ENCODE measurements around the gene HACE1.
A peak's percentile ranks its signal among the peaks of the same experiment; 100 is the strongest.
"Not testable (repeated sequence)": the region's sequence is repeated elsewhere in the genome, so short reads cannot be mapped to it uniquely, and the experiment has no call there.

HACE1 gene

GRCh38 chr6:104766595-104766994, 93.1 kb downstream of the HACE1 start:
- DNase-seq (ENCODE audit: low read depth) = no peak
- H3K4me3 ChIP-seq (ENCODE audit: low read length) = no peak overlapping the region
- TF ChIP-seq, protein P1, sequence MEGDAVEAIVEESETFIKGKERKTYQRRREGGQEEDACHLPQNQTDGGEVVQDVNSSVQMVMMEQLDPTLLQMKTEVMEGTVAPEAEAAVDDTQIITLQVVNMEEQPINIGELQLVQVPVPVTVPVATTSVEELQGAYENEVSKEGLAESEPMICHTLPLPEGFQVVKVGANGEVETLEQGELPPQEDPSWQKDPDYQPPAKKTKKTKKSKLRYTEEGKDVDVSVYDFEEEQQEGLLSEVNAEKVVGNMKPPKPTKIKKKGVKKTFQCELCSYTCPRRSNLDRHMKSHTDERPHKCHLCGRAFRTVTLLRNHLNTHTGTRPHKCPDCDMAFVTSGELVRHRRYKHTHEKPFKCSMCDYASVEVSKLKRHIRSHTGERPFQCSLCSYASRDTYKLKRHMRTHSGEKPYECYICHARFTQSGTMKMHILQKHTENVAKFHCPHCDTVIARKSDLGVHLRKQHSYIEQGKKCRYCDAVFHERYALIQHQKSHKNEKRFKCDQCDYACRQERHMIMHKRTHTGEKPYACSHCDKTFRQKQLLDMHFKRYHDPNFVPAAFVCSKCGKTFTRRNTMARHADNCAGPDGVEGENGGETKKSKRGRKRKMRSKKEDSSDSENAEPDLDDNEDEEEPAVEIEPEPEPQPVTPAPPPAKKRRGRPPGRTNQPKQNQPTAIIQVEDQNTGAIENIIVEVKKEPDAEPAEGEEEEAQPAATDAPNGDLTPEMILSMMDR (conservative IDR thresholded peaks at IDR 0.05; ENCODE audit: low read depth, low read length) = no peak

- TF ChIP-seq, protein P1 (conservative IDR thresholded peaks at IDR 0.05; ENCODE audit: low read depth, low read length) = no peak
- no peak for DNase-seq (ENCODE audit: low read depth)
- H3K4me3 ChIP-seq (ENCODE audit: low read length) = no peak overlapping the region
Observed at GRCh38 chr6:104754788-104755409, 104.8 kb downstream of the HACE1 start.

DNA sequence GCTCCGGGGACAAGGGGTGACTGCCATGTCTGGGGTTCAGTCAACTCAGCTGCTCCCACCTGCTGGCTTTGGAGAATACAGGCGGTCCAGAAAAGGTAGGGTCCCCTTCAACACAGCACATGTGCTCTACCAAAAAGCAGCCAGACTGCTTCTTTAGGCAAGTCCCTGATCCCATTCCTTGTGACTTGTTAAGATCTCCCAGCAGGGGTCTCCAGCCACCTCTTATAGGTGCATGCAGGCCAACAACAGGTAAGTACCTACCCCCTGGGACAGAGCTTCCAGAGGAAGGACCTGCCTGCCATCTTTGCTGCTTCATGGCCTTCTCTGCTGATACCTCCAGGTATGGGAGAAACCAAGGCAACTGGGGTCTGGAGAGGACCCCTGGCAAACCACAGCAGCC, 106.5 kb downstream of the HACE1 start:
- DNase-seq (ENCODE audit: low read depth) = no peak
- TF ChIP-seq, protein P1 (conservative IDR thresholded peaks at IDR 0.05; ENCODE audit: low read depth, low read length) = no peak

DNA sequence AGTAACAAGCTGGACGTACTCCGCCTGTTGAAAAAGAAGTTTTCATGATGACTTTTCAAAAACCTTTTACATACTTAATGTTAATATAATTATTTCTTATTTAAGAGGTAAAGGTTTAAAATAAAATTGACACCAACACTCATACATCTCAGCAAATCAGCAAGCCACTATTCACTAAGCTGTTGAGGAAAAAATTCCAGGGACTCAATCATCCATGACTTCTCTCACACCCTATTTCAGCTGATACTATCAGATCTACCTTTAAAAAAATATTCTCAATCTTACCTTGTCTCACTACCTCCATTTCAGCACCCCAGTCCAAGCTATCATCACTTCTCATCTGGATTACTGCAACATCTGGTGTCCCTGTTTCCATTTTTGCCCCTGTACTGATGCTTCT, 109.3 kb downstream of the HACE1 start:
- TF ChIP-seq, protein P1 (conservative IDR thresholded peaks at IDR 0.05; ENCODE audit: low read depth, low read length) = no peak
- no peak overlapping the region for H3K4me3 ChIP-seq (ENCODE audit: low read length)
- peak; percentile 7 for DNase-seq (ENCODE audit: low read depth)

More for the DNA sequence above, 106.5 kb downstream of the HACE1 start:
- no peak overlapping the region for H3K4me3 ChIP-seq (ENCODE audit: low read length)

DNA sequence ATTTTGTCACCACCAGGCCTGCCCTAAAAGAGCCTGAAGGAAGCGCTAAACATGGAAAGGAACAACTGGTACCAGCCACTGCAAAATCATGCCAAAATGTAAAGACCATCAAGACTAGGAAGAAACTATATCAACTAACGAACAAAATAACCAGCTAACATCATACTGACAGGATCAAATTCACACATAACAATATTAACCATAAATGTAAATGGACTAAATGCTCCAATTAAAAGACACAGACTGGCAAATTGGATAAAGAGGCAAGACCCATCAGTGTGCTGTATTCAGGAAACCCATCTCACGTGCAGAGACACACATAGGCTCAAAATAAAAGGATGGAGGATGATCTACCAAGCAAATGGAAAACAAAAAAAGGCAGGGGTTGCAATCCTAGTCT, 120.6 kb downstream of the HACE1 start:
- not testable (repeated sequence) for DNase-seq (ENCODE audit: low read depth); H3K4me3 ChIP-seq (ENCODE audit: low read length)

DNA sequence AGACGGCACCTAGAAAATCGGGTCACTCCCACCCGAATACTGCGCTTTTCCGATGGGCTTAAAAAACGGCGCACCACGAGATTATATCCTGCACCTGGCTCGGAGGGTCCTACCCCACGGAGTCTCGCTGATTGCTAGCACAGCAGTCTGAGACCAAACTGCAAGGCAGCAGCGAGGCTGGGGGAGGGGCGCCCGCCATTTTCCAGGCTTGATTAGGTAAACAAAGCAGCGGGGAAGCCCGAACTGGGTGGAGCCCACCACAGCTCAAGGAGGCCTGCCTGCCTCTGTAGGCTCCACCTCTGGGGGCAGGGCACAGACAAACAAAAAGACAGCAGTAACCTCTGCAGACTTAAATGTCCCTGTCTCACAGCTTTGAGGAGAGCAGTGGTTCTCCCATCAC, 122.2 kb downstream of the HACE1 start:
- DNase-seq (ENCODE audit: low read depth) = not testable (repeated sequence)

GRCh38 chr6:104736545-104736944, 123.2 kb downstream of the HACE1 start:
- TF ChIP-seq, protein P1 (conservative IDR thresholded peaks at IDR 0.05; ENCODE audit: low read depth, low read length) = no peak
- no peak overlapping the region for H3K4me3 ChIP-seq (ENCODE audit: low read length)
- DNase-seq (ENCODE audit: low read depth) = no peak

More for the DNA sequence above, 122.2 kb downstream of the HACE1 start:
- not testable (repeated sequence) for H3K4me3 ChIP-seq (ENCODE audit: low read length)

DNA sequence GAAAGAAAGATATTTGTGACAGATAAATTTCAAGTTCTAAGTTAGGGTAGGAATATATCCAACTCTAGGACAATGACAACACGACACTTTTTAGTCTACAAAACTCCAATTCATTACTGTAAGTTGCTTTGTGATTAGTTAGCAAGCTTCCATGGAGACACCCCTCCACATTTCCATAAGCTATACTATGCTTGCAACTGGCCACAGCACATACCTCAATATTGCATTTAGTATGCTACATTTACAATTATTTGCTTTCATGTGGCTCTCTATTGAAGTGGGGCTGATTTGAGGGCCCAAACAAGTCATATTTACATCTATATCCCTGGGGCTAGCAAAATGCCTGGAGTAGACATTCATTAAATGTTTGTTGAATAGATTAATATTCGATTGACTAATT, 129.3 kb downstream of the HACE1 start:
- TF ChIP-seq, protein P1 (conservative IDR thresholded peaks at IDR 0.05; ENCODE audit: low read depth, low read length) = no peak
- H3K4me3 ChIP-seq (ENCODE audit: low read length) = no peak overlapping the region
- DNase-seq (ENCODE audit: low read depth) = no peak

All from retinal pigment epithelial cell (primary cell).